Loucy (cell line): Measurements from ENCODE around the gene FGF16.

Experiments used
- H2AFZ ChIP-seq: fragments of 200-600 bp; sonication (generic); 2 replicates; pipeline ENCODE4 v1.6.0; 2016; ENCODE audit warnings: antibody characterized with exemption, mild to moderate bottlenecking, low read length, moderate library complexity
- H3F3A ChIP-seq: fragments of 200-600 bp; 2 replicates; pipeline ENCODE4 v1.6.0; 2016; ENCODE audit warnings: antibody characterized with exemption, low read depth, mild to moderate bottlenecking
- H3K27me3 ChIP-seq: fragments of 200-600 bp; sonication (generic); 2 replicates; pipeline ENCODE4 v1.6.1; 2014; ENCODE audit warnings: low read length, mild to moderate bottlenecking; ENCODE audit not compliant: insufficient read depth, poor library complexity, severe bottlenecking
- H3K36me3 ChIP-seq: fragments of 200-600 bp; sonication (generic); 2 replicates; pipeline ENCODE4 v1.6.1; 2016; ENCODE audit warnings: low read length; ENCODE audit not compliant: insufficient read depth
- H3K4me1 ChIP-seq: fragments of 200-600 bp; sonication (generic); 2 replicates; pipeline ENCODE4 v1.5.1; 2014; ENCODE audit warnings: low read length, mild to moderate bottlenecking; ENCODE audit not compliant: insufficient read depth, poor library complexity, severe bottlenecking
- H3K4me2 ChIP-seq: fragments of 200-600 bp; sonication (generic); 2 replicates; pipeline ENCODE4 v1.6.0; 2014; ENCODE audit warnings: antibody characterized with exemption, low read length, low read depth, mild to moderate bottlenecking; ENCODE audit not compliant: poor library complexity, severe bottlenecking
- H3K4me3 ChIP-seq: fragments of 200-600 bp; sonication (generic); 2 replicates; pipeline ENCODE4 v1.5.1; 2014; ENCODE audit warnings: low read length, mild to moderate bottlenecking, mixed read lengths; ENCODE audit not compliant: poor library complexity, severe bottlenecking
- H3K79me2 ChIP-seq: fragments of 200-600 bp; sonication (generic); 2 replicates; pipeline ENCODE4 v1.6.1; 2014; ENCODE audit warnings: low read length; ENCODE audit not compliant: insufficient read depth
- H3K9ac ChIP-seq: fragments of 200-600 bp; sonication (generic); 2 replicates; pipeline ENCODE4 v1.6.0; 2014; ENCODE audit warnings: mild to moderate bottlenecking, low read depth, low read length, moderate library complexity; ENCODE audit not compliant: poor library complexity, severe bottlenecking
- H3K9me2 ChIP-seq: fragments of 200-600 bp; sonication (generic); replicated peaks from 2 replicates; pipeline ENCODE4 v1.6.1; 2016; ENCODE audit warnings: low read depth, low read length, mixed read lengths
- H3K9me3 ChIP-seq: fragments of 200-600 bp; sonication (generic); 2 replicates; pipeline ENCODE4 v1.6.1; 2014; ENCODE audit warnings: mild to moderate bottlenecking, antibody characterized with exemption, low read length, low read depth; ENCODE audit not compliant: insufficient read depth
- H4K20me1 ChIP-seq: fragments of 200-600 bp; sonication (generic); 2 replicates; pipeline ENCODE4 v1.6.0; 2014; ENCODE audit warnings: antibody characterized with exemption, low read length, mild to moderate bottlenecking; ENCODE audit not compliant: insufficient read depth, poor library complexity, severe bottlenecking
- CTCF ChIP-seq: fragments of 200-600 bp; sonication (generic); conservative IDR thresholded peaks from 2 replicates; pipeline ENCODE4 v1.5.1; 2014; ENCODE audit warnings: mild to moderate bottlenecking, antibody characterized with exemption, low read length
- EZH2phosphoT487 ChIP-seq: fragments of 200-600 bp; IDR thresholded peaks from 2 replicates; pipeline ENCODE4 v1.6.1; 2018; ENCODE audit warnings: antibody characterized with exemption, mild to moderate bottlenecking, moderate library complexity, borderline replicate concordance

Gene FGF16

GRCh38 chrX:77434962-77435361 is 12.2 kb upstream of the FGF16 start:
- H3K36me3 ChIP-seq, result no peaks in the 10 kb centered on the region
- H3K4me1 ChIP-seq, result no peaks in the 10 kb centered on the region
- H3K4me3 ChIP-seq, result no peak overlapping the region
- no peaks in the 10 kb centered on the region for H3K27me3 ChIP-seq
- TF ChIP-seq CTCF (no peak), EZH2phosphoT487 (no peak)
- H3F3A ChIP-seq, result no peaks in the 10 kb centered on the region
- no peaks in the 10 kb centered on the region for H3K9me3 ChIP-seq
- no peak overlapping the region for H3K9ac ChIP-seq
- no peak overlapping the region for H2AFZ ChIP-seq
- H3K79me2 ChIP-seq, result no peaks in the 10 kb centered on the region
- no peaks in the 10 kb centered on the region for H3K9me2 ChIP-seq
- no peak overlapping the region for H3K4me2 ChIP-seq
- H4K20me1 ChIP-seq, result no peaks in the 10 kb centered on the region

GRCh38 chrX:77436271-77436670 is 10.9 kb upstream of the FGF16 start:
- no peak overlapping the region for H3K9ac ChIP-seq
- no peaks in the 10 kb centered on the region for H4K20me1 ChIP-seq
- H3F3A ChIP-seq, result no peaks in the 10 kb centered on the region
- H3K4me2 ChIP-seq, result no peak overlapping the region
- TF ChIP-seq EZH2phosphoT487 (no peak), CTCF (no peak)
- no peaks in the 10 kb centered on the region for H3K36me3 ChIP-seq
- no peaks in the 10 kb centered on the region for H3K9me3 ChIP-seq
- H3K27me3 ChIP-seq, result no peaks in the 10 kb centered on the region
- no peaks in the 10 kb centered on the region for H3K9me2 ChIP-seq
- H3K79me2 ChIP-seq, result no peaks in the 10 kb centered on the region
- no peaks in the 10 kb centered on the region for H3K4me1 ChIP-seq
- H3K4me3 ChIP-seq, result no peak overlapping the region
- no peak overlapping the region for H2AFZ ChIP-seq

- Histone ChIP-seq H3K4me1 (no peaks in the 10 kb centered on the region), H3K4me3 (no peak overlapping the region), H3K9me2 (no peaks in the 10 kb centered on the region), H3K79me2 (no peaks in the 10 kb centered on the region), H4K20me1 (no peaks in the 10 kb centered on the region), H3F3A (no peaks in the 10 kb centered on the region), H3K9ac (no peak overlapping the region), H3K9me3 (no peaks in the 10 kb centered on the region), H3K4me2 (no peak overlapping the region), H2AFZ (no peak overlapping the region), H3K36me3 (no peaks in the 10 kb centered on the region), H3K27me3 (no peaks in the 10 kb centered on the region)
- TF ChIP-seq EZH2phosphoT487 (no peak), CTCF (no peak)
Measured at GRCh38 chrX:77436682-77437081, 10.5 kb upstream of the FGF16 start.
